HG03575 (cell line): Measurements from ENCODE around the gene SLC25A47.

ENCODE experiments used
- ATAC-seq: cut with Tn5 transposase; IDR thresholded peaks from one replicate; pipeline ENCODE4 v1.9.1; 2021; ENCODE audit not compliant: unreplicated experiment, insufficient number of reproducible peaks, low FRiP score; ENCODE audit errors: extremely low read depth

SLC25A47 gene

DNA sequence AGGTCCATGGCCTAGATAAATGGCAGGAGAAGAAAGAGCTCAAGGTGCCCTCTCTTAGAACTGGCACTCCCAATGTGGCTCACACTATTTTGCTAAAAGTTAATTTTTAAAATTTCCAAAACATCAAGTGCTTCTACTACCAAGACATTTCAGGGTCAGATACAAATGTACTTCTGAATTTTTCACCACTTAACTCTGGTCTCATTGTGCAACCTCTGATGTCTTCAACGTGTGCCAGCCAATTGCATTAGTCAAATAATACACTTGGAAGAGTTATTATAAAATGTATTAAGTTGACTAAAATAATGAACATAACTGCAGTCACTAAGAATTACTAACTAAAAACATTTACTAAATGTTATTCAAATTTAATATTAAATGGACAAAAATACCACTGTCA lies 41.3 kb downstream of the SLC25A47 start:
- ATAC-seq, result no peak

DNA sequence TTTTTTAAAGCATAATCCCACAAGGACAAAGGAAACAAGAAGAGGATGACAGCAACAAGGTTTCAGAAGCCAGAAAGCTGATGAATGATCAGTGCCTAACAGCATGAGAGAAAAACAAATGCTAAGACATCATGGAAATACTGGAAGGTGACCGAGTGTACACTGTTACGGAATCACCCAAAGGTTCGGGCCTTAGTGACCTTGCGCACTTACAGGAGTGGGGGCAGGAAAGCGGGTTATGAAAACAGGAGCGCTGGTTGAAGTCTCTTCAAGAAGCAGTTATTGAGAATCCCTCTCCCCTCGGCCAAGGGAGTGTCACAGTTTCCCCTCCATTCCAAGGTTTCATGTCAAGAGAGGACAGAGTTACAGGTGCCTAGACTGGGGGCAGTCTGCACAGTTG lies 42.6 kb downstream of the SLC25A47 start:
- no peak for ATAC-seq

DNA sequence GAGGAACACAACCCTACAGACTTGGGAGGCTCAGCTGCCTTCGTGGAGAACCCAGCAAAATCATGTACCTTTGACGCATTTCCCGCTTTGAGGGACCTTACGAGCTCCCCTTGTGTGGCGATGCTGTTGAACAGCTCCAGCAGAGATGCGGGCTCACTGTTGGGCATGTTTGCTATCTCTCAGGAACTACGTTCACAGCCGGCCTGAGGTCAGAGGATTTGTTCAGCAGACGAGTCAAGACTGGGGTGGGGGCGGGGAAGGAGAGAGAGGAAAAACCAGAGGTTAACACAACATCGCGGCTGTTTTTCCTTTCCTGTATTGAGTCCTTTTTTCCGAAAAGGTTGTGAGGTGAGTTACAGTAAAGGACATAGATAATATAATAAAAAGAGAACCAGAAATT lies 45.9 kb downstream of the SLC25A47 start:
- no peak for ATAC-seq

DNA sequence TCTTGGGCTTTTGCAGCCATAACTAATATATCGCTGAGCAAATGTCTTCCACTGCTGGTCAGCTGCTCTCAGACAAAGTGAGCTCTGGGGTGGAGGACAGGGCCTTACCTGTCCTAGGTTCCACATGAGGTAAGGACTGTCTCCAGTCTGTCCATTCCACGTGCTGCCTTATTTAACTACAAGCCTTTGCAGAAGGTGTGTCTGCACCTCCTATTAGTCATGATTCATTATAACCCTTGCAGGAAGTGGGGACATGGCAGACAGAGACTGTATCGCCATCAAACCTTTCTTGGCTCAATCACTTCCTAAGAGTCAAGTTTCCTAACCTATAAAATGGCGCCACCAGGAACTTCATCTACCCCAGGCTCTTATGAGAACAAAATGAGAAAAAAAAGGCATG lies 46.9 kb downstream of the SLC25A47 start:
- ATAC-seq, result no peak

DNA sequence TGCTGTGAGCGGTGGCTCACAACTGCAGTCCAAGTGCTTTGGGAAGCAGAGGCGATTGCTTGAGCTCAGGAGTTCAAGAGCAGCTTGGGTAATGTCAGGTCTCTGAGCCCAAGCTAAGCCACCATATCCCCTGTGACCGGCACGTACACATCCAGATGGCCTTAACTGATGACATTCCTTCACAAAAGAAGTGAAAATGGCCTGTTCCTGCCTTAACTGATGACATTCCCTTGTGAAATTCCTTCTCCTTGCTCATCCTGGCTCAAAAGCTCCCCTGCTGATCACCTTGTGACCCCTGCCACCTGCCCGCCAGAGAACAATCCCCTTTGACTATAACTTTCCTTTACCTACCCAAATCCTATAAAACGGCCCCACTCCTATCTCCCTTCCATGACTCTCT lies 48.6 kb downstream of the SLC25A47 start:
- ATAC-seq, result no peak

DNA sequence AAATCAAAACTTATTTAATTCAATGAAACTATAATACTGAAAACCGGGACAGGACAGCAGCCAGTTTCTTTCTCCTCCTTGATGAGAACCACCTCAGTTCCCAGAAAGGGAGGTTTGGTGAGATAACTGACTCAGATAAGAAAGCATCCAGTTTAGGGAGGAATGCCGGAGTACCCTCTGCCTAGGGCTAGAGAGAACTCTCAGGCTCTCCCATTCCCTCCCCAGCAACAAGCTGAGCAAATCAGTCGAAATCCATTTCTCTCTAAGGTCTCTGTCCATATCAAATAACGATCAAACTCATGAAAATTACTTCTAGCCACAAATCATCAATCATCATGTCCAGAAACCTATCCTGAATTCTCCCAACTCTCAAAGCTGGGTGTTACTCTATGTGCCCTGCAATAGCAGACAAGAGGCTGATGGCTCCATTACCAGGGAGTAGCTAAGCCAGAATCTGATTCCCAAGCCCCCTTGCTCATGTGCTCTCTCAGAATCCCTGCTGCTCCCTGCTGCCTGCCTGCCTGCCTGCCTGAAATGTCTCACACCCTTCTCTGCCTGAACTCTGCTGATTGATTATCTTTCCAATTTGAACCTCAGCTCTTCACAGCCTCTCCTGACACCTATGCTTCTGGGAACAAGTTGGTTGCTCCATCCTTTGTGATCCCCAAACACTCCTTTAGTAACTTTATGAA lies 49.4 kb downstream of the SLC25A47 start:
- no peak for ATAC-seq

DNA sequence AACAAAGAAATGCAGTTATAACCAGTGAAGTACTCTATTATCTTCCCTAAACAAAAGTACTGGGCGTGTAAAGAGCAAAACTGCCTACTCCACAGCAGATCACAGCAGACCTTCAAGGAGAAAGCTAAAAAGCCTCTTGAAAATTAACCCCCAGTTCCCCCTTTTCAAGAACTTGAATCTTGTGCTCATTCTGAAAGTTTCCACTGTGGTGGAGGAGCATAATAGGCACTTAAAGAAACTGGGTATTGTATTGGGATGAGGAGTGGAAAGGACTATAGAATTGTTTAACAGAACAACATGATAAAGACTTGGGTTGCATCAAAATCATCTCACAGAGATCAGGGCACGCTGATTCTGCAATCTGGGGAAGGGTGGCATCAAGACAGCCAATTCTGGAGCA lies 51.1 kb downstream of the SLC25A47 start:
- no peak for ATAC-seq

DNA sequence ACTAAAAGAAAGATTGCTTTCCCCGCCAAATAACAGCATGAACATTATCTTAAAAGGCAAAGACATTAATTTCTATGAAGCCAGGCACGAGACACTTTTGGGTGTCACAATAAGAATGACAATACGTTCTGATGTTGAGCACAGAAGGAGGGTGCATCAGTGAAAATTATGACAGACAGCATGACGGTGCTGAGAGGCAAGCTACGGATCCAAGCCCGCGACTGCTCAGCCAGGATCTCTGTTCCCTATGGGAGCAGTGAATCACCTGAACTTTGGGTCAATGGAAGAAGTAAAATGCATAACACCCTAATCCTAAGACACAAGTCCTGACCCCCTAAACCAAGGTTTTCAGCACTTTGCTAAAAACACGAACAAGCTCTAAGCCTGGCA lies 51.7 kb downstream of the SLC25A47 start:
- ATAC-seq, result no peak

DNA sequence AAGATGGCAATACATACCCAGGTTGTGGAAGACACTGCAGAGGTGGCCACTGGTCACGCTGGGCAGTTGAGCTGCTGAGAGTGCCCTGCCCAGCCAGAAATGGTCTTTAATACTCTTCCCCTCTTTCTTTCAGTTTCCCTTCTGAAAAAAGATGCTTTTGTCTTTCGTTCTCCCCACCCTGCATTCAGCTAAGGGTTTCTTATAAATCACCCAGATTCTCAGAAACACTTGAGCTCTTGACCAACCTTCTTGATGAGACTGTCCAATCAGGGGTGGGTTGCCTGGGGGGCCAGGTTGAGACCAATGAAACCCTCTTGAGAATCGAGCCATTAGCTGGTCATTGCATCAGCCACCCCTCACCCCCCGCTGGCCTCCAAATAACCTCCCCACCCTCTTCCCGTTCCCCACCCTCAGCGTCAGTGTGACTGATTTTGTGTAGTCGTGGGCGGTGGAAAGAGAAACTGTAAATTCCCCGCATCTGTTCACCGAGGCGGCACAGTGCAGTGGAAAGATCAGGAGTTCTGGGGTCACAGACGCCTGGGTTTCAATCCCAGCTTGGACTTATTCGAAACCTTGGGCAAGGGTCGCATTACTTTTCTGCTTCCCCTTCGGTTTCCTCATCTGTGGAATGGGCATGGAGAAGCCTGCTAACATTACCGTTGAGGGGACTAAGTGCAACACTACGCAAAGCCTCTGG lies 52.3 kb downstream of the SLC25A47 start:
- no peak for ATAC-seq

DNA sequence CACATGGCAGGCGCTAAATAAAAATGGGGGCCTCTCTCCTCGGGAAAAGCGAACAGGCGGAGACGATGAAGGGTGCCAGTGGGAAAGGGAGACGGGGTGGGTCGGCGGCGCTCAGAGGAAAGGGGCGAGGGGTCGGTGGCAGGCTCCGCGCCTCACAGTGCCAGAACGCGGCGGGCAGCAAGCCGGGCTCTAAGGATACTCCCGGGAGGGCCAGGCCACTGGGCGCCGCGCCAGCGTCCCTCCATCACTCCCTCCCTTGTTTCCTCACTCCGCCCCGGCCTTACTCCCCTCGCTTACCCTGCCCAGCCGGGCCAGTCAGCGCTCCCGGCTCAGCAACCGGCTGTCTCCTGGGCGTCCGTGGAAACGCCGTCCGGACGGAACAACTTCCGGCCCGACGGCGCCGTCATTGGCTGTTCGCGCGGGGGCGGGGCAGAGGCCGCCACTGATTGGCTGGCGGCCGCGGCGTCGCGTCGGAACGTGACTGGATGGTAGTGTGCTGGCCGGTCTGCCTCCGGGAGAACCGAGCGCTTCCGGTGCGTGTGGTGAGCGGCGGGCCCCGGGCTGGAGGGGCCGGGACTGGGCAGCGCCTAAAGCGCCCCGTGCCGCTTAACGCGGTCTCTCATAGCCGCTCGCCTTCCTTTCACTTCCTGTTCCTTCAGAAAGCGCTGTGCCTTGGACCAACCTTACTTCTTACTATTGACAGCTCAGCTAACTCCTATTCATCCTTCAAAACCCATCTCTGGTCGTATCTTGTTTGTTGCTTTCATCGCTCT lies 53.0 kb downstream of the SLC25A47 start, which contains the start of gene WDR25:
WDR25 (plus strand) TSS at position 523 of the 773 bp plus-strand sequence.
- peak; percentile 49 for ATAC-seq

DNA sequence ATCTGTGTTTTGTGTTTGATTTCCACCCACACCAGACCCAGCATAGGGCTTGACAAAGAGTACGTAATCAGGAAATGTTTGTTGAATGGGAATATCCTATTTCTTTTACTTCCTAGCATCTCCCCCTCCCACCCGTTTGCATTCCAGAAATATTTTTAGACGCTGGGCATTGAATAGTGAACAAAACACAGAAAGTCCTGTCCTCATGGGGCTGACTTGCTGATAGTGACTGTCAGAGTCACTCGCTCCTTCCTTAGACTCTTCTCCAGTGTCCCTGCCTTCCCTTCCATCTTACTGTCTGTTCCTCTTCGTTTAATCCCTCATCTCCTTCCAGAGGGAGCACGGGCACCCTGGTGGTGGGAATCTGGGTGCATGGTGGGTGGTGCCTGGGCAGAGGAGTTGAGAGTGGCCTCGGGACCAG lies 53.6 kb downstream of the SLC25A47 start:
- no peak for ATAC-seq
